Nephron (organoid): Measurements from ENCODE around the gene METTL5.
"Not testable (repeated sequence)": the region's sequence is repeated elsewhere in the genome, so short reads cannot be mapped to it uniquely, and the experiment has no call there.

ENCODE experiments used
- H3K27ac Mint-ChIP-seq, 3 experiments: 2 replicates each; pipeline ENCODE4 v1.8.0; 2020; ENCODE audit warnings: mixed read lengths in 3 of 3, mild to moderate bottlenecking in 2 of 3, moderate library complexity in 1 of 3
- H3K27me3 Mint-ChIP-seq: 2 replicates; pipeline ENCODE4 v1.8.0; 2021; ENCODE audit warnings: low read depth, mild to moderate bottlenecking, moderate library complexity, mixed read lengths
- H3K36me3 Mint-ChIP-seq: 2 replicates; pipeline ENCODE4 v1.8.0; 2020; ENCODE audit warnings: low read depth, mixed read lengths
- H3K4me1 Mint-ChIP-seq: 2 replicates; pipeline ENCODE4 v1.8.0; 2020; ENCODE audit warnings: mixed read lengths
- H3K4me3 Mint-ChIP-seq, 3 experiments: 2 replicates each; pipeline ENCODE4 v1.8.0; 2020; ENCODE audit warnings: mild to moderate bottlenecking in 3 of 3, mixed read lengths in 3 of 3, moderate library complexity in 2 of 3
- H3K9me3 Mint-ChIP-seq: 2 replicates; pipeline ENCODE4 v1.8.0; 2020; ENCODE audit warnings: mixed read lengths
- TF ChIP-seq, protein P1 (sequence below), 3 experiments: fragments of 200-600 bp; sonication (generic); IDR thresholded peaks; one replicate each; pipeline ENCODE4 v1.5.0; 2021; ENCODE audit warnings: antibody characterized with exemption in 3 of 3; ENCODE audit not compliant: unreplicated experiment in 3 of 3

The METTL5 gene

DNA sequence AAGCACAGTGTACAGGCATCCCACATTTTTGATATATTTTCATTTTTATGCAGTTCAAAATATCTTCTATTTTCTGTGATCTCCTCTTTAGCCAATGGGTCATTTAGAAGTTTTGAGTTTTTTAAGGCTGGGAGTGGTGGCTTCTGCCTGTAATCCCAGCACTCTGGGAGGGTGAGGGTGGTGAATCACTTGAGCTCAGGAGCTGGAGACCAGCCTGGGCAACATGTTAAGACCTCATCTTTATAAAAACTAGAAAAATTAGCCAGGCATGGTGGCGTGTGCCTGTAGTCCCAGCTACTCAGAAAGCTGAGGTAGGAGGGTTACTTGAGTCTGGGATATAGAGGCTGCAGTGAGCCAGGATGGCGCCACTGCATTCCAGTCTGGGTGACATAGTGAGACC, 20.3 kb upstream of the METTL5 start:
- peaks cover 5% of the 10 kb centered on the region for H3K9me3 Mint-ChIP-seq
- peak overlapping the region in 1 of 3 experiments; percentile 18 for H3K27ac Mint-ChIP-seq
- TF ChIP-seq, protein P1, sequence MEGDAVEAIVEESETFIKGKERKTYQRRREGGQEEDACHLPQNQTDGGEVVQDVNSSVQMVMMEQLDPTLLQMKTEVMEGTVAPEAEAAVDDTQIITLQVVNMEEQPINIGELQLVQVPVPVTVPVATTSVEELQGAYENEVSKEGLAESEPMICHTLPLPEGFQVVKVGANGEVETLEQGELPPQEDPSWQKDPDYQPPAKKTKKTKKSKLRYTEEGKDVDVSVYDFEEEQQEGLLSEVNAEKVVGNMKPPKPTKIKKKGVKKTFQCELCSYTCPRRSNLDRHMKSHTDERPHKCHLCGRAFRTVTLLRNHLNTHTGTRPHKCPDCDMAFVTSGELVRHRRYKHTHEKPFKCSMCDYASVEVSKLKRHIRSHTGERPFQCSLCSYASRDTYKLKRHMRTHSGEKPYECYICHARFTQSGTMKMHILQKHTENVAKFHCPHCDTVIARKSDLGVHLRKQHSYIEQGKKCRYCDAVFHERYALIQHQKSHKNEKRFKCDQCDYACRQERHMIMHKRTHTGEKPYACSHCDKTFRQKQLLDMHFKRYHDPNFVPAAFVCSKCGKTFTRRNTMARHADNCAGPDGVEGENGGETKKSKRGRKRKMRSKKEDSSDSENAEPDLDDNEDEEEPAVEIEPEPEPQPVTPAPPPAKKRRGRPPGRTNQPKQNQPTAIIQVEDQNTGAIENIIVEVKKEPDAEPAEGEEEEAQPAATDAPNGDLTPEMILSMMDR (IDR thresholded peaks at IDR 0.05; ENCODE audit: unreplicated experiment in 3 of 3), result no peak
- H3K4me1 Mint-ChIP-seq, result peaks cover 28% of the 10 kb centered on the region
- peaks cover 47% of the 10 kb centered on the region for H3K36me3 Mint-ChIP-seq
- H3K4me3 Mint-ChIP-seq, result no peak overlapping the region
- H3K27me3 Mint-ChIP-seq, result no peaks in the 10 kb centered on the region

DNA sequence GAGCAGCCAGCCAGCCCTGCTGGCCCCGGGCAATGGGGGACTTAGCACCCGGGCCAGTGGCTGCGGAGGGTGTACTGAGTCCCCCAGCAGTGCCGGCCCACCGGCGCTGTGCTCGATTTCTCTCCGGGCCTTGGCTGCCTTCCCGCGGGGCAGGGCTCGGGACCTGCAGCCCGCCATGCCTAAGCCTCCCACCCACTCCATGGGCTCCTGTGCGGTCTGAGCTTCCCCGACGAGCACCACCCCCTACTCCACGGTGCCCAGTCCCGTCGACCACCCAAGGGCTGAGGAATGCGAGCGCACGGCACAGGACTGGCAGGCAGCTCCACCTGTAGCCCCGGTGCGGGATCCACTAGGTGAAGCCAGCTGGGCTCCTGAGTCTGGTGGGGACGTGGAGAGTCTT, 16.9 kb upstream of the METTL5 start:
- peaks cover 40% of the 10 kb centered on the region for H3K4me1 Mint-ChIP-seq
- peak overlapping the region in 1 of 3 experiments; percentile 67 for H3K27ac Mint-ChIP-seq
- not testable (repeated sequence) for H3K9me3 Mint-ChIP-seq, H3K27me3 Mint-ChIP-seq, H3K4me3 Mint-ChIP-seq
- H3K36me3 Mint-ChIP-seq, result peaks cover 36% of the 10 kb centered on the region

DNA sequence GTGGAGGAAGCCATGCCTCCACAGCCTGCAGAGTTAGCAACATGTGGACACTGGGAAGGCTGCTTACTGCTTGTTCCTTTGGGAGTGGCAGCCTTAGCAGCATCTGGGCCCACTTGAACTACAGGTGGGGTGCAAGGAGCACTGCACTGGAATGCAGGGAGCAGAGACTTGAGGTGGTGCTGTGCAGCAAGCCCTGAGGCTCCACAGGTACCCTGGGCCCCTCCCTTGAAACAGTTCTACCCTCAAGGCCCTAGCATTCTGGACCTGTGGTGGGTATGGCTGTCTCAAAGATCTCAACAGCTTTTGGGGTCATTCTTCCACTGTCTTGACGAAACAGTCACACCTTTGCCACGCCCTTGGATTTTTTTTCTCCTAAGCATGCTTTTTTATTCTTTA, 16.0 kb upstream of the METTL5 start:
- Mint-ChIP-seq H3K4me1 (peaks cover 40% of the 10 kb centered on the region), H3K36me3 (peaks cover 32% of the 10 kb centered on the region), H3K4me3 (no peak overlapping the region), H3K9me3 (no peaks in the 10 kb centered on the region), H3K27ac (peak overlapping the region; percentile 89 to 93 (median 90)), H3K27me3 (no peaks in the 10 kb centered on the region)
- TF ChIP-seq, protein P1 (IDR thresholded peaks at IDR 0.05; ENCODE audit: unreplicated experiment in 3 of 3), result no peak

DNA sequence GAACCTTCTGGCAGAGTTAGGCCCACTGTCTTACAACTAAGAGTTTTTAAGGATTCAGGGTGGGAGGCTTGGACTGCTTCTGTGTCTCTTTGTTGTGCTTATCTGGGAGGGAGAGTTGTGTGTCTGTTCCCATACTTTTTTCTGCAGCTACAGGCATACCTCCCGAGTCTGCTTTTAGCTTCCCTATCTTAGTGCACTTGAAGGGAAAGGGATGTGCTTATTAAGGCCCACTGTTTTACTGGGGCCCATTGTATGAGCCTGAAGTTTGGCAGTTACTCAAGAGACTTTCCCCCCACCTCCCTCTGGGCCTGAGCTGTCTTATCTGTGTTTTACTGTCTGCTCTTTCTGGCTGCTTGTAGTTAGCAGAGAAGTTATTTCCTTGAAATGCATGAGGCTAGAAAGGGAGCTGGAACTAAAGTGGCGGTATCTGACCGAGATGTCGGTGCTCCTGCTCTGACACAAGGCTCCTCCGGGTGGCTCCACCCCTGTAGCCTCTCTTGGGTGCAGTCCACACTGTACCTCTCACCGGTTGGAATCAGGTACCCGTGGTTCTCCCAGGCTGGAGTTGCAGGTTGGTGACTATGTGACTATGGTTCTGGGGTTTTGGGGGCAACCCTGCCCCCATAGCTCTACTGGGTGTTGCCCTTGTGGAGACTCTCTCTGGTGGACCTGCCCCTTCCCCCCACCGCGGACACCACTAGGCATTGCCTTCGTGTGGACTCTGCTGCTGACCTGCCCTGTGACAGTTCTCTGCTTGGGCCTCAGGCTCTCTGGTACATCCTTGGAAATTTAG, 15.4 kb upstream of the METTL5 start:
- peak overlapping the region in 2 of 3 experiments; percentile 12 to 15 for H3K4me3 Mint-ChIP-seq
- no peaks in the 10 kb centered on the region for H3K9me3 Mint-ChIP-seq
- TF ChIP-seq, protein P1 (IDR thresholded peaks at IDR 0.05; ENCODE audit: unreplicated experiment in 3 of 3), result no peak
- peaks cover 33% of the 10 kb centered on the region for H3K36me3 Mint-ChIP-seq
- peak overlapping the region; percentile 89 to 93 (median 90) for H3K27ac Mint-ChIP-seq
- H3K27me3 Mint-ChIP-seq, result no peaks in the 10 kb centered on the region
- H3K4me1 Mint-ChIP-seq, result peaks cover 40% of the 10 kb centered on the region

DNA sequence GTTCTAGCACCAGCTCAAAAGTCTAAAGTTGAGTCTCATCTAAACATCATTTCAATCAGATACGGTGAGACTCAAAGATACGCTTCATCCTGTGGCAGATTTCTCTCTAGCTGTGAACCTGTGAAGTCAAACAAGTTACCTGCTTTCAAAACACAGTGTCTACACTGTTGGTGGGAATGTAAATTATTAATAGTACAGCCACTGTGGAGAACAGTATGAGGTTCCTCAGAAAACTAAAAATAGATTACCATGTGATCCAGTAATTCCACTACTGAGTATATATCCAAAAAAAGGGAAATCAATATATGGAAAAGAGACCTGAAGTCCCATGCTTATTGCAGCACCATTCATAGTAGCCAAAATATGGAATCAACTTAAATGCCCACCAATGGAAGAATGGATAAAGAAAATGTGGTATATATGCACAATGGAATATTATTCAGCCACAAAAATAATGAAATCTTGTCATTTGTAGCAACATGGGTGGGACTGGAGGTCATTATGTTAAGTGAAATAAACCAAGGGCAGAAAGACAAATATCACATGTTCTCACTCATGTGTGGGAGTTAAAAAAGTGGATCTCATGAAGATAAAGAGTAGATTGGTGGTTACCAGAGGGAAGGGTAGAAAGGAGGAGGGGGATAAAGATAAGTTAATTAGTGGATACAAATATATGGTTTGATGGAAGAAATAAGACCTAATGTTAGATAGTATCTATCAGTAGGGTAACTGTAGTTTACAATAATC, 14.2 kb upstream of the METTL5 start:
- Mint-ChIP-seq H3K4me1 (peaks cover 34% of the 10 kb centered on the region), H3K27ac (peak overlapping the region; percentile 89 to 93 (median 90)), H3K27me3 (no peaks in the 10 kb centered on the region), H3K4me3 (peak overlapping the region in 1 of 3 experiments; percentile 6), H3K36me3 (peaks cover 30% of the 10 kb centered on the region), H3K9me3 (no peaks in the 10 kb centered on the region)
- TF ChIP-seq, protein P1 (IDR thresholded peaks at IDR 0.05; ENCODE audit: unreplicated experiment in 3 of 3), result no peak

DNA sequence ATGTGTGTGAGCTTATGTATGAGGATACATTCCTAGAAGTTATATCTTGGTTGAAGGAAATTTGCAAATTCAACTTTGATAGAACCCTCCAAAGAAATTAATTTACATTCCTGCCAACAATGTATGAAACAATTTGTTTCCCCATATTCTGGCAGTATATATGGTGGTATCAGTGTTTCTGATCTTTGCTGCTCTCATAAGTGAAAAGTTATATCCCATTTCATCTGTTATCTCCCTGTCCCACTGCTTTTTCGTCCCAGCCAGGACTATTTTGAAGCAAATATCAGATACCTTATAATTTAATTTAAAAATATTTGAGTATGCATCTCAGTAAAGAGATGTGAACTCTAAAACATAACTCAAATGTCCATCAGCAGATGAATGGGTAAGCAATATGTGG, 9.7 kb upstream of the METTL5 start:
- Mint-ChIP-seq H3K36me3 (peaks cover 25% of the 10 kb centered on the region), H3K27ac (no peak overlapping the region), H3K4me1 (peaks cover 30% of the 10 kb centered on the region), H3K4me3 (no peak overlapping the region), H3K9me3 (no peaks in the 10 kb centered on the region), H3K27me3 (no peaks in the 10 kb centered on the region)
- TF ChIP-seq, protein P1 (IDR thresholded peaks at IDR 0.05; ENCODE audit: unreplicated experiment in 3 of 3), result no peak
